ENCODE data around the gene DIDO1. TPM values are rescaled to one million over a fixed set of nuclear protein-coding genes. Genes with fewer than 3 reads are reported as not detected.

Gene DIDO1
- total and polyA plus RNA-seq, 9 of the 15 experiments (the other 6 are each of a cell fraction or from before 2014, with no cell fraction given): 4.4 to 46.8 (median 31.2) TPM

DNA sequence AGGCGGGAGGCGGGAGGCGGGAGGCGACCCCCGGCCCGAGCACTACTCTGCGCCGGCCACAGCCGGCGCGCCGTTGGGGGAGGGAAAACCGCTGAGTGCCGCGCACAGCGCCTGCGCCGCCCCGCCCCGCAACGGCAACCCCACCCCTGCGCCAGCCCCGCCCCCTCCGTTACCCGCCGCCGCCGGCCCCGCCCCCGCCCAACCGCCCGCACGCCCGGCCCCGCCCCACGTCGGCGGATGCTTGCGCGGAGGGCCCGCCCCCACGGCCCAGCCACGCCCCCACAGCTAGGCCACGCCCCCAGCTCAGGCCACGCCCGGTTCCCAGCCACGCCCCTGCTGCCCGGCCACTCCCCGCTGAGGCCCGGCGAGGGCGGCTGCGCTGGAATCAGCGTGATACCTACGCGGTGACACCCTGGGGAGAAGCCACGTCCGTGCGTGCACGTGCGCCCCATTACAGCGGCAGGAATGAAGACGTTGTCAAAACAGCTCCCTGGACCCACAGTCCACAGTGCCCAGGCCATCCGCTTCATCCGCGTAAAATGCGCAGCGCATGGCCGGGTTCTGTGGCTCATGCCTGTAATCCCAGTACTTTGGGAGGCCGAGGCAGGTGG, 64.5 kb downstream of the DIDO1 start, which contains the start of gene TCFL5 (continued):
- TF ChIP-seq LCOR (CRISPR knock-in tag; IDR thresholded peaks at IDR 0.05): no peak
- 0 out of 2 replicates have a peak, but pooled peaks have one; percentile 11 for TF ChIP-seq ZFP1 (CRISPR knock-in tag; IDR thresholded peaks at IDR 0.05)
- TF ChIP-seq MIER1 (IDR thresholded peaks at IDR 0.05; ENCODE audit: low read depth): no peak
- peak; percentile 46 to 58; a peak in 3 of 4 replicates for TF ChIP-seq FOXK2 (conservative IDR thresholded peaks at IDR 0.05 in 1 of 2, IDR thresholded peaks at IDR 0.05 in 1 of 2; ENCODE audit: low read depth in 2 of 2)
- TF ChIP-seq EP400 (IDR thresholded peaks at IDR 0.05): peak; percentile 85
- TF ChIP-seq POLR3G (IDR thresholded peaks at IDR 0.05; ENCODE audit: extremely low read depth, insufficient read length, insufficient replicate concordance): no peak
- no peak for TF ChIP-seq ZNF780A (CRISPR knock-in tag; IDR thresholded peaks at IDR 0.05)
- no peak for TF ChIP-seq ZNF175 (CRISPR knock-in tag; IDR thresholded peaks at IDR 0.05; ENCODE audit: low read depth)
- TF ChIP-seq RBM25 (IDR thresholded peaks at IDR 0.05; ENCODE audit: low read depth, low read length, severe bottlenecking): no peak
- no peak for TF ChIP-seq EZH2 (IDR thresholded peaks at IDR 0.05; ENCODE audit: borderline replicate concordance, low read depth, low read length)
- no peak for TF ChIP-seq TSC22D4 (tag; IDR thresholded peaks at IDR 0.05)
- TF ChIP-seq ZNF79 (CRISPR knock-in tag; IDR thresholded peaks at IDR 0.05; ENCODE audit: low read depth): no peak
- no peak for TF ChIP-seq GABPA (tag; conservative IDR thresholded peaks at IDR 0.05; ENCODE audit: low read depth)
- TF ChIP-seq PCBP1 (IDR thresholded peaks at IDR 0.05; ENCODE audit: low read depth, low read length, poor library complexity, severe bottlenecking): no peak
- 0 out of 2 replicates have a peak, but pooled peaks have one; percentile 24 for TF ChIP-seq KLF6 (CRISPR knock-in tag; IDR thresholded peaks at IDR 0.05; ENCODE audit: borderline replicate concordance)
- TF ChIP-seq TCF7L2 (IDR thresholded peaks at IDR 0.05; ENCODE audit: low read depth, low read length): no peak
- TF ChIP-seq, protein P1, sequence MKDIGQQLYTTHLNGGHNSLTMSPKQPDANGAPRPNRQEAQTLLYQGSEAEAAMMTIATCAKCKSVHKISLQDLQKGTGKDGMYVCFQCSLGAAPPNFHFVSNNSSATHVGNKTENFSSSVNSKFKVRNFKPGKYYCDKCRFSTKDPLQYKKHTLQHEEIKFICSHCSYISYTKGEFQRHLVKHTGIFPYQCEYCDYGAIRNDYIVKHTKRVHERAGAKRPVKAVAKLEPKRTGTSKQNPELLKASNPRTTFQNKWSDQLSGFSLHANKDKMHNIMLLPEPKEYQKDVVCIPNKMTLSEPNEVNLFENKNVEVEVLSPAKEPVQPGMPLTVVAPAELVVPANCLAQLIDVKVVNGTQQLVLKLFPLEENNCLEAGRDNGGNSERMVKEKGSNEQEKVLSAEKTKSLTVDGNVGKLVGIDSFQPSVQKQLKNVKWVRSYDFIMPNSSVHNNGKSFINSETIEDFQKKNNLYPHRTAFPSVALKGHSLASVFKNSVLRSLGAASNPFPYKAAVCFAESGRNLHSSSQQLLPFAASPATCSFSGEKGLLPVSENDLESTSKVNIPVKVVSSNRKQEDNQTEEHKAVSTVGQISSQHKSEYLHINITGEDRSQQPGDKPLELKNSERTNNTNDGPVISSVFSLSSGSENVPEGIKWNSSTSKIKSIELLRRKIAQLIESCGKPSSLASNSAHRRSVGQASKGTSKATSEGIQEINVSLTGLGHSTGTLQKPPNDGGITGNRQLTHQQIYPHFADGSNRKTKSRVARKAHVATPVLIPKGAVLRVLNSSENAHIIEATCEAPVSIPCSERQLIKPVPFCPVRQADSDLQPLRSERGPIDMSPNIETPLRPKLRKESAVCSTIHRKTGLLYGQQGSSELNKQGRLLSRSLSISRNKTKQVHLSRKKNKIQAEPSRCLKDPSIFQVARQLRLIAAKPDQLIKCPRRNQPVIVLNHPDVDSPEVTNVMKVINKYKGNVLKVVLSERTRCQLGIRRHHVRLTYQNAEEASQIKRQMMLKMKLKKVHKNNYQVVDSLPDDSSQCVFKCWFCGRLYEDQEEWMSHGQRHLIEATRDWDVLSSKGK (CRISPR knock-in tag; IDR thresholded peaks at IDR 0.05): no peak
- no peak for TF ChIP-seq ZKSCAN1 (IDR thresholded peaks at IDR 0.05; ENCODE audit: low read depth, low read length)
- peak; percentile 65 for TF ChIP-seq PKNOX1 (IDR thresholded peaks at IDR 0.05)
- no peak for TF ChIP-seq CGGBP1 (CRISPR knock-in tag; IDR thresholded peaks at IDR 0.05)
- no peak for TF ChIP-seq SRSF9 (IDR thresholded peaks at IDR 0.05; ENCODE audit: borderline replicate concordance, low read depth, low read length)
- TF ChIP-seq, protein P2, sequence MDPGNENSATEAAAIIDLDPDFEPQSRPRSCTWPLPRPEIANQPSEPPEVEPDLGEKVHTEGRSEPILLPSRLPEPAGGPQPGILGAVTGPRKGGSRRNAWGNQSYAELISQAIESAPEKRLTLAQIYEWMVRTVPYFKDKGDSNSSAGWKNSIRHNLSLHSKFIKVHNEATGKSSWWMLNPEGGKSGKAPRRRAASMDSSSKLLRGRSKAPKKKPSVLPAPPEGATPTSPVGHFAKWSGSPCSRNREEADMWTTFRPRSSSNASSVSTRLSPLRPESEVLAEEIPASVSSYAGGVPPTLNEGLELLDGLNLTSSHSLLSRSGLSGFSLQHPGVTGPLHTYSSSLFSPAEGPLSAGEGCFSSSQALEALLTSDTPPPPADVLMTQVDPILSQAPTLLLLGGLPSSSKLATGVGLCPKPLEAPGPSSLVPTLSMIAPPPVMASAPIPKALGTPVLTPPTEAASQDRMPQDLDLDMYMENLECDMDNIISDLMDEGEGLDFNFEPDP (CRISPR knock-in tag; IDR thresholded peaks at IDR 0.05): no peak
- TF ChIP-seq ZBTB17 (CRISPR knock-in tag; IDR thresholded peaks at IDR 0.05): peak; percentile 66; the same call in 1 of the 2 replicates
- TF ChIP-seq ZNF133 (CRISPR knock-in tag; IDR thresholded peaks at IDR 0.05): no peak

All from K562 (cell line).